Pulmonary artery endothelial cell (primary cell): ENCODE results near the gene LCNL1. TPM values are rescaled to one million over a fixed set of nuclear protein-coding genes. Genes with fewer than 3 reads are reported as not detected.
"Not testable (repeated sequence)": the region's sequence is repeated elsewhere in the genome, so short reads cannot be mapped to it uniquely, and the experiment has no call there.

ENCODE experiments used
- DNase-seq: peaks from one replicate; pipeline ENCODE4 v3.0.0-alpha.2; 2011; ENCODE audit warnings: low read depth, low spot score
- total RNA-seq: library from RNA; depleted of rRNA; stranded (reverse); fragments of >200 nt; gene quantifications from 2 replicates; pipeline ENCODE4 v1.2.3, GENCODE V29; 2014

Gene LCNL1
- total RNA-seq, 1 donor from 2014 or later, result not detected

- DNase-seq, result no peak
Observed at GRCh38 chr9:137023157-137023556, 40.4 kb downstream of the LCNL1 start.

GRCh38 chr9:137023583-137023991, 40.8 kb downstream of the LCNL1 start:
- DNase-seq, result no peak

DNA sequence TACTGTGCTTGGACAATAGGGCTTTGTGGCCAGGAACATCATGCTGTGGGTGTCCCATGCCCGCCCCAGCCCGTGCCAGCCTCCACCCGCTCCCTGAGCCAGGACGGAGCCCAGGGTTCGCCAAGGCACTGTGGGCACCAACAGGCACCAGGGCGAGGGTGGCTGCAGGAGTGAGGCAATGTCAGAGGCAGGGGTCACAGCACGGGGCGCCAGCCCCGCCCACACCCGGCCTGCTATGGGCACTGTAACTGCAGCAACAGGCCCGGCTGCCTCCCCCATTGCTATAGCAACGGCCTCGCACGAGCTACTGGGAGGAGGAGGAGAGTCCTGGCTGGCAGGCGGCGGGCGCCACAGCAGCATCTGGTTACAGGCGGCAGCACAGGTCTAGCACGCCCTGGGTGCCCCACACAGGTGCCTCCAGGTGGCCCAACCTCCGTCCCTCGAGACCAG, 42.7 kb downstream of the LCNL1 start:
- no peak for DNase-seq

GRCh38 chr9:137026384-137026783, 43.6 kb downstream of the LCNL1 start:
- DNase-seq, result no peak

GRCh38 chr9:137026828-137027227, 44.0 kb downstream of the LCNL1 start:
- no peak for DNase-seq

DNA sequence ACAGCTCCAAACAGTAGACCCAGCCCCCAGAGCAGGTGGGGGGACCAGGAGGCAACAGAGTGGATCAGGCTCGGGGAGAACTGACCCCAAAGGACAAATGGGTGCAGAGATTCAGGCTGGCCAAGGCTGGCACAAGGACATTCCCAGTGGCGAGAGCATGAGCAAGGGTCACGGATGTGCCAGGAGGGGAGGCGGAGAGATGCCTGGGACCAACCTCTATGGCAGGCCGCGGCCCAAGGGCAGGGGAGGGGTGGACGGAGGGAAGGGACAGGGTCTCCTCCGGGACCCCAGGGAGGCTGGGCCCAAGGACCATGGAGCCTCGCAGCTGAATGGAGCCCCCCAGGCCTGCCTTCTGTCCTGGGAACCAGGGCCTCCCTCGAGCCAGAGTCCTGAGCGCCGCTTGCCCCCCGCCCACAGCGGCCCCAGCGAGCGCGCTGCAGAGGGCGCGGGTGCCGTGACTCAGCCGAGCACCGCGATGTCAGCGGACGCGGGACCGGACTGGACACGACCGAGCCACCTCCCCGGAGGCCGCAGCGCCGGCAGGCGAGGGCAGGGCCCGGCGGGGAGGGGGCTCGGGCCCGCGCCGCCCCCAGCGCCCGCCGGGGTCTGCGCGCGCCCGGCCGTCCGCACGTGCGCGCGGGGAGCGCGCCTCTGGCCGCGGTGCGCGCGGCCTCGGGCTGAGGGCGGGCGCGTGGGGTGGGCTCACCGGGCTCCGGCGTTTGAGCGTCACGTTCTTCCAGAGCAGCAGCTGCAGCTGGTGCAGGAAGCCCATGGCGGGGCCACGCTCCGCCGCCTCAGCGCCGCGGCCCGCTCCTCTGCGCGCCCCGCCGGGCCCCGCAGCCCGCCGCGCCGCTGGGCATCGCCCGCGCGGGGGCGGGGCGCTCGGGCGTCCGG, 44.8 kb downstream of the LCNL1 start, which contains the start of gene ABCA2:
Gene ABCA2 (minus strand): TSS at position 869 of the 894 bp plus-strand sequence. CDS start 97 bp downstream, at position 772.
- DNase-seq, result no peak

DNA sequence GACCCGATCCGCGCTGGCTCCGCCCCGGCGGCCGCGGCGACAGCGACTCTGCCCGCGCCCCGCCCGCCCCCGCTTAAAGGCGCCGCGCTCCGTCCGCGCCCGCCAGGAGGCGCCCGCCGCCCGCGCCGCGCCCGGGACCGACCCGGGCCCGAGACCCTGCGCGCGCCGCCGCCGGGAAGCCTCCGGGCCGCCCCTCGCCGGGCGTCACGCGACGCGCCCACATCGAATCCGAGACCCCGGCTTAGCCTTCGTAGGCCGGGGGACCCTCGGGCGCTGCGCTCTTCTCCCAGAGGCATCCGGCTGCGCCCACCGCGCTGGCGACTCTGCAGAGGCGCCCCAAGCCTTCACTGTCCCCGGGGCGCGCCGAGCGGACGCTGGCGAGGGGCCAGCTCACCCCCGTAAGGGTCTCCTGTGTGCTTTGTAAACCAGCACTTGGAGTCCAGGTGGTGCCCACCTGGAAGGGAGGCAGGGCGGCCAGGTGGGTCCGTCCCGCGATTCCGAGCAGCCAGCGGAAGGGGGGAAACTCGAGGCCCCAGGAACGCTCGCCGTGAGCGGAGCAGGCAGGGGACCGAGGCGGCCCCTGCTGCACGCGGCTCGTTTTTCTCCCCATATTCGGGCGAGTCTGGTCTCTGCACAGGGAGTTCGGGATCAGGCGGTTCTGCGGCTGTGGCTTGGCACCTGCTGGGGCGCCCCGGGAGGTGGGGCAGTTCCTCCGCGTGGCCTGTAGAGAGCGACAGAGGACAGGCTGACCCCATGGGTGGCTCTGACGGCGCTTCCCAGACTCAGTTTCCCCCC, 45.7 kb downstream of the LCNL1 start:
- DNase-seq, result no peak

GRCh38 chr9:137029058-137029936, 46.5 kb downstream of the LCNL1 start:
- DNase-seq, result no peak

GRCh38 chr9:137030006-137030405, 47.2 kb downstream of the LCNL1 start:
- no peak for DNase-seq

- DNase-seq, result no peak
Observed at GRCh38 chr9:137030538-137031527, 48.0 kb downstream of the LCNL1 start.

- no peak for DNase-seq
Observed at GRCh38 chr9:137031904-137032640, 49.3 kb downstream of the LCNL1 start, which contains the start of gene FUT7. Gene FUT7 (minus strand): TSS chr9:137032088. CDS start chr9:137031991, 97 bp downstream.

DNA sequence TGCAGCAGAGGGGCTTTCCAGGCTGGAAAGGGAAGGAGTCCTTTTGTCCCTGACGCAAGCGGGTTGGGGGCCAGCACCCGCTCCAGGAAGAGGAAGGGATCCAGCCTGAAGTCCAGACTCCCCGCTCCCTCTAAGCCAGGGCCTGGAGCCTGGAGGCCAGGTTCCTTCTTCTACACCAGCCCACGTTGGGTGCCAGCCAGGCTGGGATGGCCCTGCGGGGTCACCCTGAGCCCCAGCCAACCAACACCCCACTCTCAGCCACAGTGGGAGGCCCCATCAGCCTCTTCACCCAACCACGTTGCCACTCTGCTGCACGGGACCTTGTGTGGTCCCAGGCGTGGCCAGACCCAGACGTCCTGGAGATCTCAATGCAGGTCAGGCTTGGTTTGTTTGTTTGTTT, 50.1 kb downstream of the LCNL1 start:
- no peak for DNase-seq

GRCh38 chr9:137033481-137033880, 50.7 kb downstream of the LCNL1 start:
- DNase-seq, result not testable (repeated sequence)

- DNase-seq, result no peak
Observed at GRCh38 chr9:137034039-137034708, 51.4 kb downstream of the LCNL1 start.

GRCh38 chr9:137034709-137035506, 52.1 kb downstream of the LCNL1 start:
- peak; percentile 50 for DNase-seq
